ENCODE results near the gene GPLD1.
A peak's percentile ranks its signal among the peaks of the same experiment; 100 is the strongest.

GRCh38 chr6:24385536-24386269 is 103.7 kb downstream of the GPLD1 start:
- peak in 1 of 2 experiments; percentile 28; a peak in 1 of 4 replicates for TF ChIP-seq CTCF (conservative IDR thresholded peaks at IDR 0.05; ENCODE audit: low read depth in 2 of 2)
- TF ChIP-seq CREB1 (CRISPR knock-in tag; IDR thresholded peaks at IDR 0.05; ENCODE audit: low read depth), result no peak
- TF ChIP-seq POLR2AphosphoS5 (IDR thresholded peaks at IDR 0.05; ENCODE audit: low read depth), result no peak
- no peak for TF ChIP-seq EZH2 (IDR thresholded peaks at IDR 0.05; ENCODE audit: low read depth, unreplicated experiment)
- TF ChIP-seq REST (IDR thresholded peaks at IDR 0.05; ENCODE audit: unreplicated experiment), result no peak
- no peak for TF ChIP-seq ETS1 (IDR thresholded peaks at IDR 0.05)
- TF ChIP-seq EZH2phosphoT487 (IDR thresholded peaks at IDR 0.05; ENCODE audit: unreplicated experiment), result no peak
- TF ChIP-seq ZNF462 (CRISPR knock-in tag; IDR thresholded peaks at IDR 0.05), result no peak
- TF ChIP-seq JUNB (IDR thresholded peaks at IDR 0.05; ENCODE audit: unreplicated experiment), result no peak

Measured in GM23338 (cell line).